PFSK-1 (cell line): Measurements from ENCODE around the gene UGGT2.

Source experiments
- FOXP2 ChIP-seq: optimal IDR thresholded peaks from 2 replicates; pipeline ENCODE3; 2011; ENCODE audit warnings: borderline replicate concordance, control low read depth, inconsistent platforms; ENCODE audit not compliant: insufficient read depth; ENCODE audit errors: extremely low read length, extremely low read depth
- POLR2AphosphoS5 ChIP-seq: IDR thresholded peaks from 2 replicates; pipeline ENCODE4 v1.6.1; 2012; ENCODE audit warnings: low read depth, mild to moderate bottlenecking, control low read depth, low read length, moderate library complexity
- REST ChIP-seq, 2 experiments: IDR thresholded peaks; 2 replicates each; pipeline versions ENCODE4 v1.6.1 to v1.8.0; 2011 to 2012; ENCODE audit warnings: low read depth in 2 of 2, low read length in 2 of 2, control low read depth in 1 of 2, inconsistent platforms in 1 of 2, mild to moderate bottlenecking in 1 of 2, moderate library complexity in 1 of 2; ENCODE audit not compliant: insufficient read depth in 1 of 2
- SIN3A ChIP-seq: IDR thresholded peaks from 2 replicates; pipeline ENCODE4 v1.6.1; 2012; ENCODE audit warnings: mild to moderate bottlenecking, low read length, moderate library complexity, borderline replicate concordance; ENCODE audit not compliant: insufficient read depth
- TAF1 ChIP-seq: IDR thresholded peaks from 2 replicates; pipeline ENCODE4 v1.6.1; 2012; ENCODE audit warnings: low read length, control low read depth, borderline replicate concordance; ENCODE audit not compliant: insufficient read depth

- TF ChIP-seq REST (IDR thresholded peaks at IDR 0.05; ENCODE audit: insufficient read depth in 1 of 2, low read depth in 2 of 2, low read length in 2 of 2), result no peak
- TF ChIP-seq TAF1, result peak; percentile 21; the same call in 1 of the 2 replicates
- peak; percentile 85 for TF ChIP-seq POLR2AphosphoS5
- TF ChIP-seq SIN3A, result 0 out of 2 replicates have a peak, but pooled peaks have one; percentile 55
- peak; percentile 37 for TF ChIP-seq FOXP2
These were observed at the start of gene UGGT2 for GRCh38 chr13:96053003-96053703.
